HCEC 1CT (cell line): ENCODE results near the gene FBLN1.
"Not testable (repeated sequence)": the region's sequence is repeated elsewhere in the genome, so short reads cannot be mapped to it uniquely, and the experiment has no call there.

Experiments
- DNase-seq: peaks from one replicate; pipeline ENCODE4 v3.0.0-alpha.2; 2017

The FBLN1 gene

DNA sequence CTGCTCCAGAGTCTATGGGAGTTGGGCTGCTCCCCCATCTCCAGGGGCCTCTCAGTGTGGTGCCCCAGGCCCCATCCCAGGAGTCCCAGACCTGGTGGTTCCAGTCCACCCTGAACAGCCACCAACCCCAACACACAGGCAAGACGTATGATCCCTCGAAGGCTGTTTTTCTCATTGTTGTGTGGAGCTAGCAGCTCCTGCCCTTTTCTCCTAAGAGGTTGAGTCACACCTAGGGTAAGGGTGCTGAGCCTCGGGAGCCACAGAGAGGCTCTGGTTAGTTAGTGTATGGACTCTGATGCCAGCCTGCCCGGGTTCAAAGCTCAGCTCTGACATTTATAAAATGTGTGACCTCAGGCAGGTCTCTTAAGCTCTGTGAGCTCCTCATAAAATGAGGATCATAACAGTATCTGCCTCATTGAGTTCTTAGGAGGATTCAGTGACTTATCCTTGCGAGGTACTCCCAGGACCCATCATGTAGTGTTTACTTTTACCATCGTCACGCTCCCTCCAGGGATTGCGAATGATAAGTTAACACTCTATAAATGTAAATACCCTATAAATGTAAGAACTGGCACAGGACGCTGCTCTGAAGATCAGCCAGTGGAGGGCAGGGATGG, 47.2 kb downstream of the FBLN1 start:
- peak; percentile 15 for DNase-seq

DNA sequence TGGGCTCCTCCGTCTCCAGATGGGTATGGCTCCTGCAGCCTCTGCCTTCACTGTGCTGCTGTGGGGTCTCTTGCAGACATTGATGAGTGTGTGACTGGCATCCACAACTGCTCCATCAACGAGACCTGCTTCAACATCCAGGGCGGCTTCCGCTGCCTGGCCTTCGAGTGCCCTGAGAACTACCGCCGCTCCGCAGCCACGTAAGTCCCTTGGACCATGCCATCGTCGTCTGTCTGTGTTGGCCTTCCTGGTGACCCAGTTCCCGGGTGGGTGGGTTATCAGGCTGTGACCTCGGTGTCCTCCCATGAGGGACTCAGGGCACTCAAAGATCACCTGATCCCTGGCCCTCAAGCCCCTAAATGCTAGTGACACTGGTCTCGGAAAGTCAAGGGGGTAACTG, 47.7 kb downstream of the FBLN1 start:
- DNase-seq, result no peak

DNA sequence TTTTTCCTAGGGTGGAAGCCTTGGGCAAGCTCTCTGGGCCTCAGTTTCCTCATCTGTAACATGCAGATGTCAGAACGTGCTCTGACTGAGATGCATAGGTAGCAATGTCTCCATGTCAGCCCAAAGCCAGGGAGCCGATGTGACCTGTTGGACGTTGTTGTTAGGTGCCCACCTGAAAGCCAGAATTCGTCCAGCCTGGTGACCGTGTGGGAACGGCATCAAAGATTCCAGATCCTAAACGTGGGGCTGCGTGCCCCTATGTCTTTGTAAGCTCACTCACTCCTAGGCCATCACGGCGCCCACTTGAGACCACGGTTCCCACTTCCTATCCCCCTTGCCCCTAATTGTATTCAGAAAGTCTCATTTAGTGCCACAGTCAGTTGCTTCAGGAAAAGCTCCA, 48.2 kb downstream of the FBLN1 start:
- DNase-seq, result no peak

DNA sequence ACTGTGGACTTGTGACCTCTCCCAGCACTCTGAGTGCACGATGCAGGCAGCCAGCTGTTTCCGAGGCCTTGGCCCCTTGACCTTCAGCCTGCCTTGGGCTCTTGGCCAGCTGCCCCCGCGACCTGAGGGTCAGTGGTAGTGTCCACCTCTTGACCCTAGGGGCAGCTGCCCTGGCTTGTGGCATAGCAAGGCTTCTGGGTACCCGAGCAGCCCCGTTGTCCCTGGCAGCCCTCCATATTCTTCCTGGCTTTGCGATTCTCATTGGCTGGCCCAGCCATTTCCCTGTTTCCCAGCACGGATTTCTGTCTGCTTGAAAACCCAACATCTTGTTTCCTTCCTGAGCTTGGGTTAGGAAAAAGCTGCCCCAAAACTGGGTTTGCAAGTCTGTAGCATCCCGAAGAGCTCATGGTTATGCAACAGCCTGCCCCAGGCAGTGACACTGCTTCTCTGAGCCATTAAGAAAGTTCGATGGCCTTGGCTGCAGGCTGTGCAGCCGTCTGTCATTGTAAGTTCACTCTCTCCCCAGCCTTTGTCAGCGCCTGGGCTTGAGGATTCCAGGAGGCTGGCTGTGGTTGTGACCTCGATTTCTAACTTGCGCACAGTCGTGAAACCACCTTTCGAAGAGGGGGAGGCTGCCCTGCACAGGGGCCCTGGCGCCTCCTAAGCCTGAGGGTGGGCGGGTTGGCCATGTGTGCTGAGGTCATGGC, 48.8 kb downstream of the FBLN1 start:
- no peak for DNase-seq

DNA sequence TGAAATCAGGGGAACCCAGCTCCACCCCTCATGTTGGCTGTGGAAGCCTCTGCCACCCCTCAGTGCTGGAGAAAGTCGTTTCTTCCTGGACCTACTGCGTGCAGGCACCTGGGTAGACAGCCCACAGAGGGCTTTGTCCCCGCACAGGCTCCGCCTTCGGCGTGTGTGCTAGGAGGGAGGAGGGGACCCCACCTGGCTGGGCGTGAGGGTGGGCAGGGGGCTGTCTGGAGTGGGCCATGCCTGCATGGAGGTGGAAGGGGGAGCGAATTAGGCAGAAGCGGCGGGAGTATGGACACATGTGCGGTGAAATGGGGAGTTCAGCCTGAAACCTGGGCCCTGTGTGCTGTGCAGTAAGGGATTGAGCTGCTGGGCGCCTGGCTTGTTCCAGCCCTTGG, 49.3 kb downstream of the FBLN1 start:
- DNase-seq, result no peak

DNA sequence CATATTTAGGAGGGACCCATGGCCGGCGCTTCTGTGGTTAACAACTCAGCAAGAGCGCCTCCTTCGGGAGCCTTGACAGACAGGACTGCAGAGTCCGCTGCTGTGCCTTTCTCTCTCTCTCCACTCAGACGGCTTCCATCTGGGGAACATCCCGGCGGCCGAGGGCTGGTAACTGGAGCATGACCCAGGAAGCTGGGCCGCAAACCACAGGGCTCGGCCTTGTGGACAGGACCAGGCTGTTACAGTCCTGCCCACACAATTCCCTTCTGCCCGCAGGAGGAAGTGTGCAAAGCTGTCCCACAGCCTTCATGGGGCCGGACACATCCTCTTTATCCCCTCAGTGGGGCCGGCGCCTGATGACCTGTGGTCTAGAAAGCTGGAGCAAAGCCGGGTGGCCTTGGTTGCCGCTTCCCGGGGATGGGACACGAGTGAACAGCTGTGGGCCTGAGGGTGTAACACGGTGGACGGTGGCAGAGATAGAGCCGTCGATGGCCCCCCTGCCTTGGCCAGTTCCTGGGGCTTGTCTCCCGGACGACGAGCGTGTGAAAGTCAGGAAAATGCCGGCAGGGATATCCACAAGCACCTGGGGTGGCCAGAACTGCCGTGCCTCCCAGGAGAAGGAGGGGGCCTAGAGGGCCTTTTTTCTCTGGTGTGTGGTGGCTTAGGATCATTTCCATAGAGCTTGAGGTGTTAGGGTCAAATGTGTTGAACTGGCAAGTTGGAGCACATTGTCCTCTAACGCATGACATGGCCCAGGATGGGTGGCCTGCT, 50.1 kb downstream of the FBLN1 start:
- peak; percentile 99 for DNase-seq

DNA sequence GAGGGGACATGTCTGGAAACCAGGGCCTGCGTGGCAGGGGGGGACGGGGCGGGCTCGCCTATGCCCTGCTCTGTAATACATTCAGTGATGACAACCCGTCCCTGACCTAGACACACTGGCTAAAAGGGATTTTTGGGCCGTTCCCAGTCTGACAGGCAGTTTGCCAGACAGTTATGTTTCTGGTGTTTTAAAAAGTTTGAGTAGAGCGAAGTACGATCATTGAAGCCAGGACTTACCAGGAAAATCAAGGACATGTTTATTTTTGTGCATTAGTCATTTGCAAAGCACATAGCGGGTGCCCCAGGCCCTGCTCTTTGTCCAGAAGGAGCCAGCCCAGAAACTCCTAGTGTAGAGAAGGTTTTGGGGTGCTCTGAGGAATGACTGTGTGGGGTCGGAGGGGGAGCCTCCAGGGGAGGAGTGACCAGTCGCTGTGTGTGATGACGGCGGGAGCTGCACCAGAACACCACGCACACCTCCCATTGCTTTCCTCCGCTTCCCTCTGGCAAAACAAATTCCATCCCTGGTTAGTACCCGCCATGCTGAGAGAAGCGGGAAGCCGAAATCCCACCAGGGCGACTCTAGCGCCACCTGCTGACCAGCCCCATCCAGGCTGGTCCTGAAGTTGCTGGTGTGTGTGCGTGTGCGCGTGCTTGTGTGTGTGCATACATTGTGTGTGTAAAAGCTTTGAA, 50.8 kb downstream of the FBLN1 start:
- peak; percentile 94 for DNase-seq

DNA sequence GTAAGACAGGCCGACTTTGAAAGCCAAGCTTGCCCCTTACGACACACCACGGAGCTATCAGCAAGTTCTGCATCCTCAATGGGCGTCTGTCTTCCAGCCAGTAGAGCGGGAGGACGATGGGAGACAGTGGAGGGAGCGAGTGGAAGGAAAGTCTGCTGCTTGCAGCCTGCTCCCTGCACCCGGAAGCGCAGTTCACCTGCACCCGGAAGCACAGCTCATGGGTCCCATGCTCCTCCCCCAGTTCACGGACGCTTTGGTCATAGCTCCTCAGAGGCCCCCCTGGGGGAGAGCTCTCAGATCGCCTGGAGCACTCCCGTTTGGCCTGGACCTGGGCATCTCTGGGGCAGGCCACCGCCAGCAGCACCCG, 51.3 kb downstream of the FBLN1 start:
- no peak for DNase-seq

DNA sequence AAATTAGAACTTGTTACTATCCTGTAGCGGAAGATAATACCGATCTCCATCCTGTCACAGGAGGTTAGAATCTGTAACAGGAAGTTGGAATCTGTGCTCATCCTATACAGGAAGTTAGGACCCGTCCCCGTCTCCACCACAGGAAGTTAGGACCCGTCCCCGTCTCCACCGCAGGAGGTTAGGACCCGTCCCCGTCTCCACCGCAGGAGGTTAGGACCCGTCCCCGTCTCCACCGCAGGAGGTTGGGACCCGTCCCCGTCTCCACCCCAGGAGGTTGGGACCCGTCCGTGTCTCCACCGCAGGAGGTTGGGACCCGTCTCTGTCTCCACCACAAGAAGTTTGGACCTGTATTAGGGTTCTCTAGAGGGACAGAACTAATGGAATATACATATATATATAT, 52.2 kb downstream of the FBLN1 start:
- DNase-seq, result no peak

DNA sequence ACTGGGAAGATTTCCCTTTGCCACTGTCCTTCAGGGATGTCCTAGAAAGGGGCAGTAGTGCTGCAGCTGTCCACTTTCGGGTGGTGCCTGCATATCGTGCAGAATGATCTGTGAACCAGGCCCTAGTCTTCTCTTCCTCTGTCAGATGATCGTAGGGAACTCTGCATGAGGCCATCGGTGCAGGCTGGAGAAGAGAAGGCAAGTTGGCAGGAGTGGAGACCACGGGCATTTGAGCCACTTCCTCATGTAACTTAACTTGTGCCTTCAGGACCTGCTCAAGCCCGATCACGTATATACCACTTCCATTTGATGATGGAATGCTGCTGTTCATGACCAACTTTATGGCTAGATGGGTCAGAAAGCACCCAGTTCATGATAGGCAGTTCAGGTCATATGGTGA, 55.2 kb downstream of the FBLN1 start:
- not testable (repeated sequence) for DNase-seq

DNA sequence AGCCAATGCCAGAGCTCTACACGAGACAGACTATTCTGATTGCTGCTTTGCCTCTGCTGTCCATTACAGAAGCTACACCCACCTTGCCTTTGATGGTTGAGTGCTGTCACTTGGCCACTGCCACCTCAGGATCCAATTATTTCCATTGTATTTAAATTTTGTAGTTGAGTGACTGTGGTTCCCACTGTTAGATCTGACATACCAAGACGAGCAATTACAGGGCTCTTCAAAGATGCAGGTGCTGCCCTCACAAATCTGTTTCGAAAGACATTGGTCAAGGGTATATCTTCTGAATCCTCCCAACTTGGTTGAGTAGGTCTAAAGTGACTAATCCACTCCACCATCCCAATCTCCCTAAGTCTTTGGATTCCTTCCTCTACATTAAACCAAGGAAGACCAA, 57.4 kb downstream of the FBLN1 start:
- DNase-seq, result not testable (repeated sequence)

DNA sequence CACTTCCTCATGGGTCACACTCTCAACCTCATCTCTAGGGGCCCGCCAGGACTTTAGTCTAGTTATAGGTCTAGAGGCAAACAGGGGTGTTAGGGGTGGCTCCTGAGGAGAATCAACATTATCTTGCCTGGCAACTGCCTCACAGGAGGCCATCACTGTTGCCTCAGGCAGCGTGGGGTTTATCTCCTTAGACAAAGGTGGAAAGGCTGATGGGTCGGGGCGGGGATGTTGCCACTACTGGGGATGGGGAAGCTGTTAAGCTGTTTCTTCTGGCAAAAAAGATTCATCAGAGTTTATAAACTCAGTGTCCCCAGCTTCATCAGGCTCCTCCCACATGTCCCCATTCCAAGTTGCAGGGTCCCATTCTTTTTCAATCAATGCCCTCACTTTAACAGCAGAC, 58.1 kb downstream of the FBLN1 start:
- DNase-seq, result not testable (repeated sequence)

DNA sequence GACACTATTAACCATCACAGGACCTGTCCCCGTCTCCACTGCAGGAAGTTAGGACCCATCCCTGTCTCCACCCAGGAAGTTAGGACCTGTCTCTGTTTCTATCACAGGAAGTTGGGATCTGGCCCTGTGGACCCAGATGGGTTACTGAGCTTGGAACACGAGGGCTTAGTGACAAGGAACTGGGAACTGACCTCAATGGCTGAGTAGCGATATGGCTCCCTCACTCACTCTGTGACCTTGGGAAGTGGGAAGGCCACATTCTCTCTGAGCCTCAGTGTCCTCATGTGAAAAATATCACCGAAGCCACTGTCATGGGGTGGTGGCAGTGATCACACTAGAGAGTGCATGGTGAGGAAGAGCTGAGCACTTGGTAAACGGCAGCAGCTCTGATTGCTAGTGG, 59.4 kb downstream of the FBLN1 start:
- no peak for DNase-seq

DNA sequence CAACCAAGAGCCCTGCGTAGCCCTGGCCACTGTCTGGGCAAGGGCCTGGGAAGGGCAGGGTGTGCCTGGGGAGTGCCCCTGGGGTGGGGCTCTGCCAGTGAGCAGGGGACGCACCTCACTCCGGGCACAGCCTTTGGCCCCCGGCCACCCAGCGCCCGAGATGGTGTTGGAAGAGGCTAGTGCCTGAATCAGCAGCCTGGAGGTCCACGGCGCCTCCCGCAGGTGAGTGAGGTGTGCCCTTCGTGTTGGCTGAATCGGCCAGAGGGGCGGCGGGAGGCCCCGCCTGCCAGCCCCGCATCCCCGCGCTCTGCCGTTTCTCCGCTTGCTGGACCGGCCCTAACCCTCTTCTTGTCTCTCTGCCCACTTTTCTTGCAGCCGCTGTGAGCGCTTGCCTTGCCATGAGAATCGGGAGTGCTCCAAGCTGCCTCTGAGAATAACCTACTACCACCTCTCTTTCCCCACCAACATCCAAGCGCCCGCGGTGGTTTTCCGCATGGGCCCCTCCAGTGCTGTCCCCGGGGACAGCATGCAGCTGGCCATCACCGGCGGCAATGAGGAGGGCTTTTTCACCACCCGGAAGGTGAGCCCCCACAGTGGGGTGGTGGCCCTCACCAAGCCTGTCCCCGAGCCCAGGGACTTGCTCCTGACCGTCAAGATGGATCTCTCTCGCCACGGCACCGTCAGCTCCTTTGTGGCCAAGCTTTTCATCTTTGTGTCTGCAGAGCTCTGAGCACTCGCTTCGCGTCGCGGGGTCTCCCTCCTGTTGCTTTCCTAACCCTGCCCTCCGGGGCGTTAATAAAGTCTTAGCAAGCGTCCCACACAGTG, 60.1 kb downstream of the FBLN1 start:
- DNase-seq, result no peak

DNA sequence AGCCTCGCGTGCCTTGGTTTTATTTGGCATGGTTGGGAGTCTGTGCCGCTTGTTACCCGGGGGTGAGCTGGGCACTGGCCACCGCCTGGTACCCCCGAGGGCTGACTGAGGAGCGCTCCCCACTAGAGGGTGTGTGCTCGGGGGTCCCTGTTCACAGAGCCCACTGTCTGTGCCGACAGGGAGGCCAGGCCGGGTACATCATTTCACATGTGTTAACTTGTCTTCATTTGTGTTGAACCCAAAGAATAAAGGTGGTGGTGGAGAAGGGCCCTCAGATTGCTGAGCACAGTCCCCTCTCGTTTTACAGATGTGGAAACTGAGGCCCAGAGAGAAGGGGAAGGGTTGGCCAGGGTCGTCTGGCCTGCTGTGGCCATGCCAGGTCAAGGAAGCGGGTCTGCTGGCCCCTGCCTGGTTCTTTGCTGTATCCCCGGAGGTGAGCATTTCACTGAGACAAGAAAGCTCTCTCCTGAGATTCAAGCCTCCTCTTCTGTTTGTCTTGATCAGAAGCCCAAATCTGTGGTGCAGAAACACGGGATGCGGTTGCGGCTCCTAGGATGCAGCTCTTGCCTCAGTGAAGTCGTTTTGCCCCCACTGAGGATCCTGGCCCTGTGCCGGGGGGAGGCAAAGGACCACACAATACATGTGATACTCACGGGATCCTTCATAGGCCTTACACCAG, 60.8 kb downstream of the FBLN1 start:
- DNase-seq, result no peak

DNA sequence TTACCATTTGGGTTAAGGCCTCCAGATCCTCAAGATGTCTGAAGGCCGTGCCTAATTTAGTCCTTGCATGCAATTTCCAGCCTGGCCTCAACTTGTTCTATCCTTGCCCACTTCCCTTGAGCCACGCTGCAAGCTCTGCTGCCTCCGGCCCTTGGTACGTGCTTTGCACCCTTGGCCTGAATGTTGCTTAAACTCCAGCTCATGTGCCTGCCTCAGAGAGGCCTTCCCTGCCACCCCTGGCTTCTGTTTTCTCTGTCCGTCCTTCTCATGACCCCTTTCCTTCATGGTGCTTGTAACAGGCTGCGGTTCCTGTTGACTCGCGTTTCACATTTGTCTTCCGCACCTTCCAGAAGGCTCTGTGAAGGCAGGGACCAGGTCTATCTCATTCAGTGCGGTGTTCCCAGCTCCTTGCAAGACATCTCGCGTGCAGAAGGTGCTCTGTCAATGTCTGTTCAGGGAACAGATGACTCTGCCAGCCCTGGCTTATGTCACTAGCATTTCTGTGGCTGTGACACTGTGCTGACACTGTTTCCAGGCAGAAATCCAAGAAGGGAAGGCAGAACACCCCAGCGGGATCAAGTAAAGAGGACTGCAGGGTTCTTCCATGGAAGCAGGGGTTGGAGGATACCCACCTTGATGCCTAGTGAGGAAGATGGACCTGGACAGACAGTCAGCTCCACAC, 61.8 kb downstream of the FBLN1 start:
- DNase-seq, result no peak

DNA sequence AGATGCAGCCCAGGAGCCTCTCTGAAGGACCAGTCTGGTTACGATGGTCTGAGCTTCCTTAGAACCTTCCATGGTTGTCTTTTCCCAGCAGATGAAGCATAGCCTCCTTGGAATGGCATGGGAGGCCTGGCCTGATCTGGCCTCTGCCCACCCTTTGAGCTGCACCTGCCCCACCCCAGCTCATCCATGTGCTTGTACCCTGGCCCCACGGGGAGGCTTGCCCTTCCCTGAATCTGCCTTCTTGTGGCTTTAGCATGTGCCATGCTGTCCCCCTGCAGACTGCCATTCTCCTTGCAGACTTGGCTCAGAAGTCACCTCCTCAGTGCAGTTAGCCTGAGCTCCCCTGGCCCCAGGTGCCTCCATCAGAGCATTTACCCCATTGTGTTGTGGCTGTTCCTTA, 62.5 kb downstream of the FBLN1 start:
- DNase-seq, result no peak

DNA sequence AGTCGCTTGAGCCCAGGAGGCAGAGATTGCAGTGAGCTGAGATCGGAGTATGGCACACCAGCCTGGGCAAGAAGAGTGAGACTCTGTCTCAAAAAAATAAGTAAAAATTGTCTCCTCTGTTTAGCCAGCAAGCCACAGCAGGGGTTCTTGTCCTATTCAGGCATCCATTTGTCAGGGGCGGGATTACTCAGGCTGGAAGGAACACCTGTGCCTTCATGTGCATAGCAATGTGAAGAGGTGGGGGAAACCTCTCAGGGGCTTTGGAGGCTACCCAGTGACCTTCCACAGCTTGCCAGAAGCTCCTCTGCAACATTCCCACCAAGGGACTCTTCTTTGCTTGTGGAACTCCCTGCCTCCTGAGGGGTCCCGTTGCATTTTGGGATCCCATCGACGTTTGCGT, 63.3 kb downstream of the FBLN1 start:
- no peak for DNase-seq

DNA sequence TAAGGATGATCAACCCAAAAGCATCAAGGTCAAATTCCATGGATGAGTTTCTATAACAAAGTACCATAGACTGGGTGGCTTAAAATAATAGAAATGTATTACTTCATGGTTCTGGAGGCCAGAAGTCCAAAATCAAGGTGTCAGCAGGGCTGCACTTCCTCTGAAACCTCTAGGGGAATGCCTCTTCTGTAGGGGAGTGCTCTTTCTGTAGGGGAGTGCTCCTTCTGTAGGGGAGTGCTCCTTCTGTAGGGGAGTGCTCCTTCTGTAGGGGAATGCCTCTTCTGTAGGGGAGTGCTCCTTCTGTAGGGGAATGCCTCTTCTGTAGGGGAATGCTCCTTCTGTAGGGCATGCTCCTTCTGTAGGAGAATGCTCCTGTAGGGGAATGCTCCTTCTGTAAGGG, 65.5 kb downstream of the FBLN1 start:
- no peak for DNase-seq

DNA sequence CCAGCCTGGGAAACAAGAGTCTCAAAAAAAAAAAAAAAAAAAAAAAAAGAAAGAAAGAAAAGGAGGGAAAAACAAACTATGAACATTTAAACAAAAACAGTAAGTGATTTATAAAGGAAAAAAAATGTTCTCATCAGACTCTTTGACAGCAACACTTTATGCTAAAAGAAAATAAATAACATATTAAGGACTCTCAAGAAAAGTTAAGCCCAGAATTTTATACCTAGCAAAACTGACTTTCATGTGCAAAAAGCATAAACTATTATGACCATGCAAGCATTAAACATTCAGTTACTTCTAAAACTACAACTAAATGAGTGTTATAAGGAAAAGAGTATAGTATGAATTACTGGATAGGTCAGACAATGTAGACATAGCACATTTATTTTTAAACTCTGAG, 68.4 kb downstream of the FBLN1 start:
- no peak for DNase-seq

DNA sequence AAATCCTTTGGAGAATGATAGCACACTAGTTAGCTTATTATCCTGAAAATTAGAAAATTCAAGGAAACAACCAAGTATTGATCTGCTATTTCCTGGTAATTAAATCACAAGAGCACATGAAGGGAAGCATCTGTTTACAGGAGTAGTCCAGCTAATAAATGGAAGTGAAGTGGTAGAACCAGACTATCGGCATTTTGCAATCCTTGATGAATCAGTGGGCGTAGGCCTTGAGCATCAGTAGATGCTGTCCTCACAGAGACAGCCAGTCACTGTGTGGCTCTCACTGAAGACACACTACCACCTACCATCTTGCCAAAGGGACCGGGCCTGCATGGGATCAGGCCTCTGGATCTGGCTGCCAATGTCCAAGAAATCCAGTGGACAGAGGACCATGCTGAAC, 69.8 kb downstream of the FBLN1 start:
- peak; percentile 35 for DNase-seq
